ENCODE results near the gene ACTR3C.
"Not testable (repeated sequence)": the region's sequence is repeated elsewhere in the genome, so short reads cannot be mapped to it uniquely, and the experiment has no call there.

DNA sequence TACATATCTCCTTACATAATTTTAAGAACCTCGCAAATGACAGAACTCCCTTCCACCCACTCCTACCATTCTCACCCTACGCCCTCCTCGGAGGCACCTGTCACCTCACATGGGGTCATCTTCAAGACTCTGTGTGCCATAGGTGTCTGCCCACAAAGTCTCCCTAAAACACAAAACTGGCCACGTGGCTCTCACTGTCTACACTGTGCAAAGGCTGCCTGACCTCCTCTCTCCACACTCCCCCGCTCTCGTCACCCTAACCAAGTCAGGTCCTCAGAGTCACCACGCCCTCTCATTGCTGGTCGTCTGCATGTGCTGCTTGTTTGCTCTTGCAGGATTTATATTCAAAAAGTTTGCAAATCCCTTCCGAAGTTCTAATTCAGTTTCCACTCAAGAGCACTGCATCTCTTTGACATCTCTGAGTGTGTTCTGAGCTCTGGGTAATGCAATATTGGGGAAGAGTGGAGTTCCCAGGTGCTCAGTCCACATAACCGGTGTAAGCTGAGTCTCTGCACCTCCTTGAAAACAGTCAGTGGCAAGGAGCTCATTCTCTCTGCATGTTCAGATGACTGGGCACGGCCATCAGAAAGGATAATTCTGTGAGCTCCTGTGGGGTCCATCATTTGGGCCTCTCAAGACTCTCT is 18.0 kb downstream of the ACTR3C start:
- TF ChIP-seq SP1 (IDR thresholded peaks at IDR 0.05); CTBP1 (IDR thresholded peaks at IDR 0.05; ENCODE audit: borderline replicate concordance); SUZ12 (IDR thresholded peaks at IDR 0.05); FOXK2 (IDR thresholded peaks at IDR 0.05); HDGF (IDR thresholded peaks at IDR 0.05; ENCODE audit: borderline replicate concordance): not testable (repeated sequence)
